ENCODE data around the gene SLC16A3.

- TF ChIP-seq GATA2 (IDR thresholded peaks at IDR 0.05; ENCODE audit: low read depth, low read length) (no peak), GATA3 (IDR thresholded peaks at IDR 0.05; ENCODE audit: low read depth, low read length) (no peak)
Observed at GRCh38 chr17:82194765-82195164, 34.1 kb upstream of the SLC16A3 start.

All from SH-SY5Y (cell line).